Right kidney (tissue), 1 donor: ENCODE results near the gene ITPK1.
"Not testable (repeated sequence)": the region's sequence is repeated elsewhere in the genome, so short reads cannot be mapped to it uniquely, and the experiment has no call there.

Source experiments
- DNase-seq: peaks from one replicate; pipeline ENCODE4 v3.0.0-alpha.2; 2016

ITPK1 gene

DNA sequence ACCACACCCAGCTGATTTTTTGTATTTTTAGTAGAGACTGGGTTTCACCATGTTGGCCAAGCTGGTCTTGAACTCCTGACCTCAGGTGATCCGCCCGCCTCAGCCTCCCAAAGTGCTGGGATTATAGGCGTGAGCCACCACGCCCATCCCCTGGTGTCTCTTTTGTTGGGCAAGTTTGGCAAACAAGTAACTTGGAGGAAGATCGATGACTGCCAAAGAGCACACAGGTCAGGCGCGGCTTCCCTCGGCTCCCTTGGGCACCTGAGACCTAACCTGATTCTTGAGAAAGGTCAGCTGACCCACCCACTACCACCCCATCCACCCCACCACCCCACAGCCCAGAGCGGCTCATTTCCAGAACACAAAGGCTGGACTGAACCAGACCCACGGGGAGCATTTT lies 9.9 kb downstream of the ITPK1 start:
- not testable (repeated sequence) for DNase-seq

DNA sequence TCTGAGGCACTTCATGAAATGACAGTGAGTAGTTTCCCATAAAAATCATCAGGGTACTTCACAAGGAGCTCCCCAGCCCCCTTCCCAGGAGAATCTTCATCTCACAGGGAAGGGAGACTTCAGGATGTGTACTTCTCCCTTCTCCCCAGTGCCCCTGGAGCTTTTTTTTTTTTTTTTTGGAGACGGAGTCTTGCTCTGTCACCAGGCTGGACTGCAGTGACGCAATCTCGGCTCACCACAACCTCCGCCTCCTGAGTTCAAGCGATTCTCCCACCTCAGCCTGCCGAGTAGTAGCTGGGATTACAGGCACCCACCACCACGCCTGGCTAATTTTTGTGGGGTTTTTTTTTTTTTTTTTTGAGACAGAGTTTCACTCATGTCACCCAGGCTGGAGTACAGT lies 10.4 kb downstream of the ITPK1 start:
- no peak for DNase-seq

DNA sequence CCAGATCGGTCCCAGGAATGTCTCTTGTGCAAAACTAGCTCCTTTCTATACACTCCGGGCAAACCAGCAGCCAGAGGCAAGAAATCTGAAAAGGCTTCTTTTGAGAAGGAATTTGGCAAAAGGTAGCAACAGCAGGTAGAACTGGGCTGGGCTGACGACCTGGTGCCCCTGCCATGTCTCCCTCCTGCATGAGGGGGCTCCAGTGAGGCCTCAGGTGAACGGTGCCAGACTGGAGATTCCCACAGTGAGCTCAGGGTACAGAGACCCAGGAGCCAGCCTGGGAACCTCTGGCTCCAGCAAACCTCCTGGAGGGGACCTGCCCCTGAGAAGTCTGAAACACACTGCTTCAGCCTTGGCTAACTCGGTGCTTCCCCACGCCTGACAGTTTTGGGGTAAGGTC lies 10.8 kb downstream of the ITPK1 start:
- DNase-seq: no peak

DNA sequence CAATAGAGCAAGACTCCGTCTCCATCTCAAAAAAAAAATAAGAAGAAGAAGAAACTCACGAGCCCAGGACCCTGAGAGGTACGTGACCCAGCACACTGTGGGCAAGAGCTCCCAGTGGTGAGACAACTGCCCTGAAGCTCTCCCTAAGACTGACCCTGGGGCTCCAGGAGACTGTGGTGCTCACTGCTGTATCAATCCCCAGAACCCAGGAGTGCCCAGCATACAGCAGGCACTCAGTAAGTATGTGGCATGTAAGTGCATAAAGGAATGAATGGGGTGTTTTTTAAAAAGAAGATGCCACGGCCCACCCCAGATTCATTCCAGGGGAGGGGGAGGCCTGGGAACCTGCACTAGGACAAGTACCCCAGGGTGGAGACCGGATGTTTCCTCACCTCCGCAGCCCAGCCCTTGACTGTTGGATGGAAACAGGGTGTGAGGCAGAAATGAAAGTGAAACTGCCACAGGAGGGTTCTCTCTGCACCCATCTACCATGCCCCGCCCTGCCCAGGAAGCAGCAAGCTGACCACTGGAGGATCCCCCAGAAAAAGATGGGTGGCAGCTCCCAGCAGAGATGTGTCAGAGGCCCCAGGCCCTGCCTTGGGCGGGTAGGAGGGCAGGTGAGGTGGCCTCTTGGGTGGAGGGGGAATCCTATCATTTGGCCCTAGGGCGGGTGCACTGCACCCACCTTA lies 12.2 kb downstream of the ITPK1 start:
- DNase-seq: no peak

DNA sequence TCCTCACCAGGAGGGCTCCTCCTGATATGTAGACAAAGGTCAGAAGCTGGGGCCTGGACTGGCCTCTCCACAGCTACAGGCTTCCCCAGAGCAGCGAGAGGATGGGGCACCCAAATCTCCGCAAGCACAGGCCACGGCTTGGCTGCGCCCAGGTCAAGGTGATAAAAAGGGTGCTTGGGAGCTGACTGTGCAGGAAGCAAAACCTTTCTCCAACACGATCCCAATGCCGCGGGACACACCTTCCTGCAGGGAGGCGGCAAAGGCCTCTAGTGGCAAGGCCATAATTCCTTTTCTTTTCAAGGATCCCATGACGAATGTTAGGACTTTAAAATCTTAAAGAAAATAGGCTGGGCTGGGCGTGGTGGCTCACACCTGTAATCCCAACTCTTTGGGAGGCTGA lies 13.6 kb downstream of the ITPK1 start:
- no peak for DNase-seq

DNA sequence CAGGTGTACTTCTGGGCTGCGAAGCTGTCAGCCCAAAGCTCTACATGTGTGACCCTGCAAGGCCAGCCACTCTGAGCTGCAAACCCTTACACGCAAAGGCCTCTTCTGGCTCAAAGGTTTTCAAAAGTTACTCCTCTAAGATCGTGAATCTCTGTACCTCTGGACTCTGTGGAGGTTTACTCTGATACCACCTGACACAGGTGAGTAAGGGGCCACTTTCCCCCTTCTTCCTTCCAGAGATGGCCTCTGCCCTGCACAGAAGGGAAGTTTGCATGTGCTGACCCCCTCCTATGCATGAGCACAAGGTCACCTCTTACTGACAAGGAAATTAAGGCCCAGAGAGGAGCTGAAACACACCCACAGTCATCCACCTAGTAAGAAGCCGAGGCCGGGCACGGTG lies 14.5 kb downstream of the ITPK1 start:
- no peak for DNase-seq

DNA sequence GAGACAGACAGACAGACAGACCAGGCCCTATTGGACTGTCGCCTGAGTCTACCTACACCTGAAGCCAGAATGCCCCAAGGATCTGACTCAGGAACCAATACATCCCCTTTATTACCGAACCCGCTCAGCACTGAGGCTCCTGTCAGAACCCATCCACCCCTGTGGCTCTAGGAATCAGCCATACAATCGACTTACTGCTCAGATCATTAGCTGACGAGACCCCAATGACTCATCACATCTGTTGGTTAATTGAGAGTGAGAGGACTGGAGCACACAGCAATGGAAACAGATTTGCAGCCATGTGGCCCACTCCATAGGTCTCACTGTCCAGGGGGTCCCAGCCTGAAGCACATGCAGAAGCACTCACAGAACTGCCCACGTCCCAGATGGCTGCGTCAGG lies 15.2 kb downstream of the ITPK1 start:
- DNase-seq: no peak

DNA sequence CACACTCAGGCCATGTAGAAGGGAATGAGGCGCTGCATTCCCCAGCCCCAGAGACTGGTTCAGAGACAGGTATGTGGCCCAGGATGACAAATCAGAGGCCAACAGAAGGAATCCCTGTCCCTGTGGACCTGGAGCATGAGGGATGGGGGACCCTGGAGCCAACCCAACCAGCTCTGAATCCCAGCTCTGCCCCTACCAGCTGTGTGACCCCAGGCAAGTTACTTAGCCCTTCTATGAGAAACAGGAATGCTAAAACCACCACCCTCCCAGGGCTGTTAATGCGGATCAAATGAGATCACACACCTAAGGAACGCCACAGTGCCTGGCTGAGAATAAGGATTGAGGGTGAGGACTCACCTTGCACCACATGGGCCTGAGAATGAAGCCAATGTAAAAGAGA lies 15.6 kb downstream of the ITPK1 start:
- DNase-seq: no peak

DNA sequence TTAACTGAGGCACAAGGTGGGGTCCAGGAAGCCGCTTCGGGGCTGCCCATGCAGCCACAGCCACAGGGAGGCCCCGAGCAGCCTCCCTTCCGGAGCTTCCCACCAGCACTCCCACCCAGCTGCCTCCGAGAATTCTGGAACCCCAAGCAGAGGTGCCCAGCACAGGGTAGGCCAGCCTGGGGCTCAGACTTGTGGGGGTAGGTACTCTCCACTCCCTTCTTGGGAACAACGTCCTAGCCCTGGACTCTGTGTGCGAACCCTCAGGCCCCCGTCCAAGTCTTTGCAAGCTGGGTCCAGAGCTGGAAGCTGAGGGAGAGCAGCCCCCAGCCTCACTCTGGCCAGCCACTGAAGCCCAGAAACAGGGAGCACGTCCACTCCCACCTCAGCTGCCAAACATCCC lies 16.1 kb downstream of the ITPK1 start:
- DNase-seq: no peak

DNA sequence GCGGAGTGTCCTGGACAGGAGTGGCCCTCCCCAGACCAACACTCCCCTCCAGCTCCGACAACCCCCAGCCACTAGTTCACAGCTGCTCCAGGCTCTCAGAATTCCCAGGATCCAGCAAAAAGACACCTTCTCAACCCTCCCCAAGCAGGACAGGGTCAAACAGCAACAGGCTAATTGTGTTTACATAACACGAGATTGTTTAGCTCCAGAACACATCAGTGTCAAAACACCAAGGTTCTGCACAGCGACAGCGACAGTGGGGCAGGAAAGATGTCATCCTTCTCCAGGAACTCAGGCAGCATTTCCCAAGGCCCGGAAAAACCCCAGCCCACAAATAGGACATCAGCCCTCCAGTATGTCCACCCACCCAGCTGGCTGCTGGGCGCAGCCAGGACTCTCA lies 16.5 kb downstream of the ITPK1 start:
- no peak for DNase-seq

DNA sequence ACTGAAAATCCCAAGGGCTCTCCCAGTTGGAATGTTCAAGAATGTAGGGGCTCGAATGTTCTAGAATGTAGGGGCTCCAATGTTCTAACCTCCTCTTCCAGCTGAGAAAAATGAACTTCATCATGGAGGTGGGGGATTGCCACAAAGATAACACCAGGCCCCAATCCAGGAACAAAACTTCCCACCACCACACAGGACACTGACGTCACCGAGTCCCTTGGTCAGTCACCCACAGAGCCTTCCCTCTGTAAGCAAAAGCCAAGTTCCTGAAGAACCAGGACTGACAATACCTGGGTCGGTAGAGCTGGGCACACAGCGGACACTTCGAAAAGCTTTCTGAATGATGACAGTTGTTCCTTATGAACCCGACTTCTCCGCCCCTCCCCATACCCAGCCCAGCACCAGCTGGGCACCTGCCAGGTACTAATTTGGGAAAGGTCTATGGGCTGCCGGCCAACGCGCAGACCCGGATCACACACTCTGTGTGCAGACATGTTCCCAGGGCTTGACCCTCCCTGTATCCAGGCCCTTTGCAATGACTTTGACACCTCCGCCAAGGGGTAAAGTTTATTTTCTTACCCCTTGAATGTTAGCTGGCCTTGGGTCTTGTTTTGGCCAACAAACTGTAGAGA lies 18.9 kb downstream of the ITPK1 start:
- no peak for DNase-seq

DNA sequence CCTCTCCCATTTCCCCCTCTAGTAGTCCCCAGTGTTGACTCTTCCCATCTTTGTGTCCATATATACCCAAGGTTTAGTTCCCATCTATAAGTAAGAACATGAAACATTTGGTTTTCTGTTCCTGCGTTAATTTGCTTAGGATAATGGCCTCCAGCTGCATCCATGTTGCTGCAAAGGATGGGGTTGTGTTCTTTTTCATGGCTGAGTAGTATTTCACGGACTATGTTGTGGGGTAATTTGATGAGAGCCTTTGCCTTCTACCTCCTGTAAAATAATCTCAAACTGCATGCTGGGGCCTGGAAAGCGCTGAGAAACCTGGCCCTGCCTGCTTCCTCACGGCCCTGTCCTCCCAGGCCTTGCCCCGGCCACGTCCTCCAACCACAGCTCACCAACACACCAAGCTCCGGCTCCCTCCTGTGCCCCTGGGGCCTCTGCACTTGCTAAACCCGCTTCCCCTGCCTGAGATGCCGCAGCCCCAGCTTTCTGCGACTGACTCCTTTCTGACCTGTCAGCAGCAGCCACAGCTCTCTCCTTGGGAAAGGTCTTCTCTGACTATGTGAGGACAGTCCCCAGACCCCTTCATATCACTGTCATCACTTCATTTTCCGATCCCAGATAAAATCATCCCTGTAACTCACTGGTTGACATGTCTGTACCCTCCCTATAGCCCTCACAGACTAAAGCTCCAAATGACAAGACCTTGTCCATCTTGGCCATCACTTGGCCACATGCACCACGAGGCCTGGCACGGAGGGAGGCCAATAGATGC lies 19.8 kb downstream of the ITPK1 start:
- DNase-seq: no peak

DNA sequence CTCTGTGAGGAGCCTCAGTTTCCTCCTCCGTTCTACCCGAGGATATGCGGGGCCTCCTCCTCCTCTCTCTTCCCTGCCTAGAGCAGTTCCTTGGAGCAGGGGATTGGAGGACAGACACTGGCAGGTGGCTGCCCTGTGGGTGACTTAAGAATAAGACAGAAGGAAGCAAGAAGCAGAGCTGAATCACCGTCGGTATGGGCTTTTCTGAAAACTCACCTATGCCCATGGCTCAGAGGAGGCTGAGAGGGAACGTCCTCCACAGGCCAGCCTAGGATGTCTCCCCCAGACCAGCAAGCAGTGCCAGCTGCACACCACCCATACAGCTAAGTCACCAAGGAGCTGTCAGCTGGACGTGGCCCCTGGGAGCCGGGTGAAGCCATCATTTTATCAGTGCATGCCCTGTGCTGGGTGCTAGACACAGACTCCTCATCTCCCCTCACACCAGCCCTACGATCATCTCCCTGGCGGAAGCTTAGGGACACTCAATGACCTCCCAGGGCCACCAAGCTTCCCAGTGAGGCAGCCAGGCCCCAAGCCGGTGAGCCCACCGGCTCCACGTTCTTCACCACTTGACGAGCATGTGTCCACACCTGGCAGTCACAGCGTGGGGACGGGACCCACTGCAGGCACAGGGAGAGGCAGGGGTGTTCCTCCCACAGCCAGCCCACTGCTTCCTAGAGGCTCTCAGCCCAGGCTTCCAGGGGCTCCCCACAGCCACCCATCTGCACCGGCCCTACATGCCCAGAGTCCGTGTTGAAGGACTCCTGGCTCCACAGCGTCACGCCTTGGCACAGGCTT lies 21.4 kb downstream of the ITPK1 start:
- DNase-seq: no peak

DNA sequence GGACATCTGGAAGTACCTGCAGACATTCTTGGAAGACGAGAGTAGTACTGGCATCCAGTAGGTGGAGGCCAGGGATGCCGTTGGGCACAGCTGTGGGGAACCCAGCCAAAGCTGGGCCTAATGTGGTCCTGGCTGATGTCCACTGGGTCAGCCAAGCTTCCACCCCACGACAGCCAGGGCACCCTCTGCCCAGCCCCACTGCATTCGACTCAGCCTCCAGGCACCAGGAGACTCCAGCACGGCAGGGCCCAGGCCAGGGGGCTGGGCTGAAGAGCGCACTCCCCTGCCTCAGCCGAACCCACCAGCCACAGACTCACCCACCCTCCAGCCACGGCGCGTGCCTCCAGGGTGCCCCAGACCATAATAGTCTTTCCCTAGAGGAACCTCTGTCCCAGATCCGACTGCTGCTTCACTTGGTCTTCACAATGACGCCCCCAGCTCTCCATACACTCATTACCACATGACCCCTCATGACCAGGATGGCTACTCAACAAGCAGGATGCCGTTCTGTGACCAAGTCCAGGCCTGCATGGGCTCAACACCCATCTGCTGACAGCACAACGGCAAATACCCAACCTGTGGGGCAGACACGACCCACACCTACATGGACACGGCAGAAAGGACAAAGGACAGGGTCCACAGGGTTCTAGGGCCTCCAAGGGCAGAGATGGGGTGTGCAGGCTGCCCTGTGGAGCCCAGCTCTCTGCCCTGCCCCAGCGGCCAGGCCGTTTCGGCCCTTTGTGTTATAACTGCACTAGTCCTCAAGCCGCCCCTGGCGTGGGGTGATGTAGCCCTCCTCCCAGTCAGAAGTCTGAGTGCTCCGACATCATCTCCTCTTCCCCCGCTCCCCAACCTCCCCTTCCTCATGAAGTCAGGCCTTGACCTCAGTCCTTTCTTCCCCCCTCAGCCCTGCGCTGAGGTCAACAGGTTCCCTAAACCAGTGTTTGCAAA lies 22.8 kb downstream of the ITPK1 start:
- DNase-seq: no peak

DNA sequence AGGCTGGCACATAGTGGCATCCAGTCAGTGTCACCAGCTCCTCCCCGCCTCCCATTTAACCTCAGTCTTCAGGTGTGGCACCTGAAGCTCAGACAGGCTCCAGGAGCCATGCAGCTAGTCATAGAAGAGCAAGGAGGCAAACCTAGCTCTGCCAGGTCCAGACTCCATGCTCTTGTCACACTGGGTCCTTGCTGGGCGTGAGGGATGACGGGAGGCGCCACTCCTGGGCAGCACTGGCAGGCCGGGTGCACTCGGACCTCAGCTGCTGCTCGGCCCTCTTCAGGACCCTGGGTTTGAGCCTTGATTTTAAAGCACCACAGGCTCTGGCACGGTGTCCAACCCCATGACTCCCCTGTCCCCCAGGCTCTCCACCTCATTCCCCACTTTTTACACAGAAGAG lies 24.1 kb downstream of the ITPK1 start:
- DNase-seq: no peak

DNA sequence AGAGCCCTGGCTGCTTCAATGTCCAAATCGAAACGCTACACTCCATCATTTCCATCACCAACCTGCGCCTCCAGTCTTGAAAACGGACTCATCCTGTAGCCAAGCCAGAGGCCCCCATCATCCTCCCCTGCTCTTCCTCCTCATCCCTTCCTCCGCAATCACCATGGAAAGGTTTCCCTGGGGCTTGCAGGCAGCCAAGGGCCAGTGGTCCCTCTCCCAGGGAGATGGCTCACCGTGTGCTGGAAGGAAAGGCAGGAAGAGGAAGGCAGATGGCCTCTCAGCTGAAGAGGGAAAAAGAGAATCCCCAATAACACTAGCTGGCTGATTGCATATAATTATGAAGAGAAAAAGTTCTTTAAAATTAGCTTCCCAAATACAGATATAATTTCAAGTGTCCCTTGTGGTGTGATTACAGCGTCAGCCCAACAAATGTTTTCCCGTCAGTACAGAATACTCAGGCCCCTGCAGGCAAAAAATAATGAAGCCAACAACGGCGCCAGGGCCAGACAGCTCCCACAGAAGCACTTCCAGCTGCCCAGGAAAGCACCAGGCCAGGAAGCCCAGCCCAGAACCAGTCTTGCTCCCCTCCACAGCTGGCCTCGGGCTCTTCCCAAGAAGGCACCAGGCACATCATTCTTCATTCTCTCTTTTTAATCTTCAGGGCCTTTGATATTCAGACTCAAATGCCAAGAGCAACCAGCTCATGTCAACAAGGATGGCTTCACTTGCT lies 24.7 kb downstream of the ITPK1 start:
- DNase-seq: no peak

DNA sequence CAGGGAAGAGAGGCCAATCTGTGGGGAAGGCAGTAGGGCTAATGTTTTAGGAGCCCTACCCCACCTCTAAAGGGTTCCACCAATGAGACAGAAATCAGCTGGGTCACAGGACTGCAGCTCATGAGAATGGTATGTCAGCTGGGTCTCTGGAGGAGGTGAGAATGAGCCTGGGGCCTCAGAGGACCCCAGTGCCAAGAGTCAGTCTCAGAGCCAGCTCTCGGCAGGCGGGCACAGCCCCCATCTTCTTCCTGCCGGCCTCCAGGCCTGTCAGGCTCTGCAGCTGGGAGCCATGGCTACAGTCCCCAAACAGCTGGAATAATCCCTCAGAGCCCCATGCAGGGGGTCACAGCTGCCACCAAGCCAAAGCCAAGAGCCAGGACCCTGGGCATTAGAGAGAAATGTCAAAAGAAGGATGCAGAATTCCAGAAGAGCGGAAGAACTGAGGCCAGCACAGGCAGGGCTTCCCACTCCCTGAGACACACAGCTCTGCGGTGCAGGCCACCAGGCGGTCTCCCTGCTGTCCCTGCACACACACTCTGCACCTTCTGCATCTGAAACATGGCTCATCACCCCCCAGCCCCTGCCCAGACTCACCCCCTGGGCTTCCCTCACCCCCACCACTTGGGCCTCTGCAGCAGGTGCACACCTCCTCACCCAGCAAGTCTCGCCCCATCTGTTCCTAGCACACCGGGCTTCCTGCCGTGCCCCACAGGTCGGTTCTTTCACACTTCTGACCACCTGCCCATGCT lies 26.0 kb downstream of the ITPK1 start:
- no peak for DNase-seq

DNA sequence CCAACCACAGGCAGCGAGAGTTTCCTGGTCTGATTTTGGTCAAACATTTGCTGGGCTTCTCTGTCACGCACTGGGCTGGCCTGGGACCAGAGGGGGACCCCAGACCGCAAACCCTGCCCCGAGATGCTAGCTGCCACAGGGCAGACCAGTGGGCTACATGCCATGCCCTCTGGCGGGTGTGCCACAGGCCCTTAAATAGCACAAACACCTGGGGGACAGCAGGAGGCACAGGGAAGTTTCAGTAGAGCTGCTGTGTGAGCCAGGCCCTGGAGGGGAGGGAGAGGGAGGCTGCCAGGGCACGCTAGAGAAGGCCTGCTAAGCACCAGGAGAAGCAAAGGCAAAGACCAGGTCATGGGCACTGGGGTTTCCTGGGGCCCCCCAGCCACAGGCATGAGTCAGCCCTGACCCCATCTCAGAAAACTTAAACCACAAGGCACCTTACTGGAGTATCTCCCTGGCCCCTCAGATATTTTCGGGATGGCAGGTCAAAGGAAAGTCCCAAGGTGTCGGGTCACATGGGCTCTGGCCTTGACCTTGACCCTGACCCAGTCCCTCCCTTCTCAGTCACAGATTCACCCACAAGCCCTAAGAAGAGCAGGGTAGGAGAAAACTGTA lies 29.2 kb downstream of the ITPK1 start:
- DNase-seq: no peak

DNA sequence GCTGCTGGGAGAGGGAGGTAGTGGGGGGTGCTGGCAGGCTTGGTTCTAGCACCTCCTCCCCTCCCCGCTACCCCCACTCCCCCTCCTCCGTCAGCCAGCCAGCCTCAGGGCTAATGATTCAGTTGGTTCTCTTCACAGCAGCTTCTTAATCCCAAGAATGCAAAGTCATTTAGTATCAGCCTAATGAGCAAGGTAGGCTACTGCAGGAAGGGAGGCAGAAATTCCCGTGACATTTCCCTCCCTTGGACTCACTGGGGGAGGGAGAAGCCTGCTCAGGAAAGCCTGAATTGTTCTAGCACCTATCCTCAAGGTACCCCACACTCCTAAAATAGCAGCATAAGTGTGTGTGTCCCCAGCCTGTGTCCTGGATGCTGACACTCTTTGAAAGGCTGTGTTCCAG lies 29.8 kb downstream of the ITPK1 start:
- no peak for DNase-seq
